Loucy (cell line): ENCODE measurements around the gene CCM2.

ENCODE experiments used
- EZH2phosphoT487 ChIP-seq: fragments of 200-600 bp; IDR thresholded peaks from 2 replicates; pipeline ENCODE4 v1.6.1; 2018; ENCODE audit warnings: antibody characterized with exemption, mild to moderate bottlenecking, moderate library complexity, borderline replicate concordance
- TF ChIP-seq, protein P1 (sequence below): fragments of 200-600 bp; sonication (generic); conservative IDR thresholded peaks from 2 replicates; pipeline ENCODE4 v1.5.1; 2014; ENCODE audit warnings: mild to moderate bottlenecking, antibody characterized with exemption, low read length

DNA sequence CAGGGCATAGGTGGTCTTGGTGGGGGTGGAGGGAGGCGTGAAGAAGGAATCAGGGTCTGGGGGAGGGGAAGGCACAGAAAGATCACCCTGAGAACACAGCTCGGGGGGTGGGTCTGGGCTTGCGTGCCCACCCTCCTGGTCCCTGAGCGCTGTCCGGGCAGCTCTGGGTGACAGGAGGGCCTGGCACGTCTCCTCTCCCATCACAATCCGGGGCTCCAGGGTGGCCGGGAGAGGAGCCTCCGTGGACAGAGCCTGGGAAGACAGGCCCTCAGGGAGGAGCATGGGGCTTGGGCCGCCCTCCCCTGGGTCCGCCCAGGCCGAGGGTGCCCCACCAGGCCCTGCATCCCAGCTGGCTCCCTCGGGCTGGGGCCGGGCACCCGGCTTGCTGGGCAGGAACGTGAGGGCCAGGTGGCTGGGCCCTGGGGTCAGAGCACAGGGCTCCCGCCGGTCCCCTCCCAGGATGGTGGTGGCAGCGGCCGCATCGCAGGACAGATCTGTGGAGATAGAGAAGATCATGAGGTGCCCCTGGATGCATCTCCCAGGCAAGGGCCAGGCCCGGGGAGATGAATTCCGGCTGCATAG, 85.7 kb downstream of the CCM2 start:
- TF ChIP-seq, protein P1, sequence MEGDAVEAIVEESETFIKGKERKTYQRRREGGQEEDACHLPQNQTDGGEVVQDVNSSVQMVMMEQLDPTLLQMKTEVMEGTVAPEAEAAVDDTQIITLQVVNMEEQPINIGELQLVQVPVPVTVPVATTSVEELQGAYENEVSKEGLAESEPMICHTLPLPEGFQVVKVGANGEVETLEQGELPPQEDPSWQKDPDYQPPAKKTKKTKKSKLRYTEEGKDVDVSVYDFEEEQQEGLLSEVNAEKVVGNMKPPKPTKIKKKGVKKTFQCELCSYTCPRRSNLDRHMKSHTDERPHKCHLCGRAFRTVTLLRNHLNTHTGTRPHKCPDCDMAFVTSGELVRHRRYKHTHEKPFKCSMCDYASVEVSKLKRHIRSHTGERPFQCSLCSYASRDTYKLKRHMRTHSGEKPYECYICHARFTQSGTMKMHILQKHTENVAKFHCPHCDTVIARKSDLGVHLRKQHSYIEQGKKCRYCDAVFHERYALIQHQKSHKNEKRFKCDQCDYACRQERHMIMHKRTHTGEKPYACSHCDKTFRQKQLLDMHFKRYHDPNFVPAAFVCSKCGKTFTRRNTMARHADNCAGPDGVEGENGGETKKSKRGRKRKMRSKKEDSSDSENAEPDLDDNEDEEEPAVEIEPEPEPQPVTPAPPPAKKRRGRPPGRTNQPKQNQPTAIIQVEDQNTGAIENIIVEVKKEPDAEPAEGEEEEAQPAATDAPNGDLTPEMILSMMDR, result no peak
- TF ChIP-seq EZH2phosphoT487, result no peak
